Kidney tubule cell (primary cell): Measurements from ENCODE around the gene SMAP1.
"Not testable (repeated sequence)": the region's sequence is repeated elsewhere in the genome, so short reads cannot be mapped to it uniquely, and the experiment has no call there.

Source experiments
- DNase-seq: peaks from one replicate; pipeline ENCODE4 v3.0.0-alpha.2; 2018; ENCODE audit warnings: low spot score

SMAP1 gene

DNA sequence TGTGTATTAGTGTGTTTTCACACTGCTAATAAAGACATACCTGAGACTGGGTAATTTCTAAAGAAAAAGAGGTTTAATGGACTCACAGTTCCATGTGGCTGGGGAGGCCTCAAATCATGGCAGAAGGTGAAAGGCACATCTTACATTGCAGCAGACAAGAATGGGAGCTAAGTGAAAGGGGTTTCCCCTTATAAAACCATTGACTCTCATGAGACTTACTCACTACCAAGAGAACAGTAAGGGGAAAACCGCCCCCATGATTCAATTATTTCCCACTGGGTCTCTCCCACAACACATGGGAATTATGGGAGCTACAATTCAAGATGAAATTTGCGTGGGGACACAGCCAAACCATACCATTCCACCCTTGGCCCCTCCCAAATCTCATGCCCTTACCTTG is 73.1 kb downstream of the SMAP1 start:
- not testable (repeated sequence) for DNase-seq

DNA sequence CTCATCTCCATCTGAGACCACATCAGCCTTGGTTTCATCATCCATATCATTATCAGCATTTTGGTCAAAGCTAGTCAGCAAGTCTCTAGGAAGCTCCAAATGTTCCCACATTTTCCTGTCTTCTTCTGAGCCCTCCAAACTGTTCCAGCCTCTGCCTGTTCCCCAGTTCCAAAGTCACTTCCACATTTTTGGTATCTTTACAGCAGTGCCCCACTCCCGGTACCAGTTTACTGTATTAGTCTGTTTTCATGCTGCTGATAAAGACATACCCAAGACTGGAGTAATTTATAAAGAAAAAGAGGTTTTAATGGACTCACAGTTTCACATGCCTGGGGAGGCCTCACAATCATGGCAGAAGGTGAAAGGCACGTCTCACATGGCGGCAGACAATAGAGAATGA is 74.8 kb downstream of the SMAP1 start:
- DNase-seq, result not testable (repeated sequence)

DNA sequence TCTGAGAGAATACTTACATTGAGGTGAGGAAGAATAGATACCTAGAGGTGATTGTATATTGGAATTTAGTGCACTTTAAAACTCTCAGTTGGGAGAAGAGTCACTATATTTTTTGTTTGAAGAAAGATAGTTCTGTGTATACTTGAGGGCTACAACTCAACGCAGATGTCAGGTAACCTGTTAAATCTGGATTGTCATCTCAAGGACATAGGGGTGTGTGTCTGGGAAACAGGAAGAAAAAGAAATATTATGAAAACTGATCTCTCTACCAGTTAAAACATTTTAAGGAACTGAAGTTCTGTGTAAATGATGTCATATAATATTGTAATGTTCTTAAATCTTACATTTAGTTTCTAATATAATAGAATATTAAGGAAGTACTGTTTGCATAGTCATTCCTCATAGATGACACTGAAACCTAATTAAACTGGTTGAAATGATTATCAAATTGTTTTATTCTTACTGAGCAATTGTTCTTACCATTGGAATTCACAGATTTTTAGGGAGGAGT is 86.2 kb downstream of the SMAP1 start:
- no peak for DNase-seq

GRCh38 chr6:70758883-70759282 is 91.2 kb downstream of the SMAP1 start:
- DNase-seq, result no peak

DNA sequence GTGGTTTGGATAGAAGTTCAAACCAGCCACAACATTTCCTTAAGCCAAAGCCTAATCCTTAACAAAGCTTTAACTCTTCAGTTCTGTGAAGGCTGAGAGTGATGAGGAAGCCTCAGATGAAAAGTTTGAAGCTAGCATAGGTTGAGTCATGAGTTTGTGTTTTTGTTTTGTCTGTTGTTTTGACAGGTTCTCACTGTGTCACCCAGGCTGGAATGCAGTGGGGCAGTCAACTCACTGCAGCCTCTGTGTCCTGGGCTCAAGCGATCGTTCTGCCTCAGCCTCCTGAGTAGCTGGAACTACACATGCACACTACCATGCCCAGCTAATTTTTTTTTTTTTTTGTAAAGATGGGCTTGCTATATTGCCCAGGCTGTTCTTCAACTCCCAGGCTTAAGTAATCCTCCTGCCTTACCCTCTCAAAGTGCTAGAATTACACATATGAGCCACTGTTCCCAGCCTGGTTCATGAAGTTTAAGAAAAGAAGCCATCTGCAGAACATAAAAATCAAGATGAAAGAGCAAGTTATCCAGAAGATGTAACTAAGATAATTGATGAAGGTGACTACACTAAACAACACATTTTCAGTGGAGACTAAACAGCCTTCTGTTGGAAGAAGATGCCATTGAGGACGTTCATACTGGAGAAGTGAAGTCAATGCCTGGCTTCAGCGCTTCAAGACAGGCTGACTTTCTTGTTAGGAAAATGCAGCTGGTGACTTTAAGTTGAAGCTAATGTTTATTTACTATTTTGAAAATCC is 96.2 kb downstream of the SMAP1 start:
- DNase-seq, result peak; percentile 43

- peak; percentile 15 for DNase-seq
Measured at GRCh38 chr6:70764706-70765105, 97.0 kb downstream of the SMAP1 start.

GRCh38 chr6:70771351-70771750 is 103.7 kb downstream of the SMAP1 start:
- DNase-seq, result not testable (repeated sequence)

GRCh38 chr6:70779934-70780333 is 112.3 kb downstream of the SMAP1 start:
- DNase-seq, result no peak

- DNase-seq, result no peak
Measured at GRCh38 chr6:70790483-70791224, 123.0 kb downstream of the SMAP1 start.

GRCh38 chr6:70797625-70798024 is 129.9 kb downstream of the SMAP1 start:
- no peak for DNase-seq

DNA sequence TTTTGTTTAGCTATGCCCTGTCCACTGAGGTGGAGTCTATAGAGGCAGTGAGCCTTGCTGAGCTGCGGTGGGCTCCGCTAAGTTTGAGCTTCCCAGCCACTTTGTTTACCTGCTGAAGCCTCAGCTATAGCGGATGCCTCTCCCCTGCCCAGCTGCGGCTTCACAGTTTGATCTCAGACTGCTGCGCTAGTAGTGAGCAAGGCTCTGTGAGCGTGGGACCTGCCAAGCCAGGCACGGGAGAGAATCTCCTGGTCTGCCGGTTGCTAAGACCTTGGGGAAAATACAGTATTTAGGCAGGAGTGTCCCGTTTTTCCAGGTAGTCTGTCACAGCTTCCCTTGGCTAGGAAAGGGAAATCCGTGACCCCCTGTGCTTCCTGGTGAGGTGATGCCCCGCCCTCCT is 138.4 kb downstream of the SMAP1 start:
- no peak for DNase-seq

DNA sequence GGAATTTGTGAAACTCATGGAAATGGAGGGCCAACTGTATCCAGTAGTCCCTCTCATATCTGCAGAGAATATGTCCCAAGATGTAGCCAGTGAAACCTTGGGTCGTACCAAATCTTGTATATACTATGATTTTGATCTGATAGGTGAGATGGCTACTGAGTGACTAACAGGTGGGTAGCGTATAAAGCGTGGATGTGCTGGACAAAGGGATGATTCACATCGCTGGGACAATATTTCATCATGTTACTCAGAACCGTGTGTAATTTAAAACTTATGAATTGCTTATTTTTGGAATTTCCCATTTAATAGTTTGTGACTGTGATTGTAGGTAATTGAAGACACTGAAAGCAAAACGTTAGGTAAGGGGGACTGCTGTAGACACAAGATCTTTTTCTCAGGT is 144.1 kb downstream of the SMAP1 start:
- DNase-seq, result peak; percentile 23

DNA sequence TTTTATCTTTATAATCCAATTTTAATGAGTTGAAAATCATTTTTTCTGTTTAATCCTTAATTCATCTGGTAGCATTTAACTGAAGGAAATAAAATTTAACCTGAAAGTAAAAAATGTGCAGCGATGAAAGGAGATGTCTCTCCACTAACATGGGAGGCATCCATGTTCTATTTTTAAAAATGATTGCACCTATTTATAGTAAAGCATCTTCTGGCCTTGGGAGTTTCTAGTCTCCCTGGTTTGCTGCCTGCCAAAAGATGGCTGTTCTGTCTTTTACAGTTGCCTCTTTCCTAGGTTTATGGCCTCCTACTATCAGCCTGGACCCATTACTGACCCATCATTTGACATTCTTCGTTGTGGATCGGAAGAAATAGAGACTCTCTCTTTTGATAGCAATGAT is 146.2 kb downstream of the SMAP1 start:
- DNase-seq, result no peak

DNA sequence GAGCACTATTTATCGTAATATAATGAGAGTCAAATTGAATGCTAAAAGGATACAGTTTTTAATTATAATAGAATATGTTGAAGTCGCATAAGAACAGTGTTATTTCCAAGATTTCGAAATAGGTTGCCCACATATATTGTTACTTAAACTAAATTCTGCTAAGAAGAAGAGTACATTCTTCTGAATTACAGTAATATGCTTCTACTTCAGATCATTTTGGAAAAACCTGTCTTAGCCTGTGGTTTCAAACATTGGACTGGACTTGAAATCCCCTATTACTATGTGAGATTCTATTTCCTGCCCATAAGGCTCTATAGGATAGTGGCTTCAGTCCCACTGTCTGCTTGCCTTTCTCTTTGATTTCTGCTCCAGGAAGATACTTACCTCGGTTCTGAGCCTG is 152.0 kb downstream of the SMAP1 start:
- DNase-seq, result no peak

- no peak for DNase-seq
Measured at GRCh38 chr6:70820778-70821177, 153.1 kb downstream of the SMAP1 start.

- DNase-seq, result no peak
Measured at GRCh38 chr6:70821751-70822150, 154.1 kb downstream of the SMAP1 start.

GRCh38 chr6:70823651-70824050 is 156.0 kb downstream of the SMAP1 start:
- no peak for DNase-seq

DNA sequence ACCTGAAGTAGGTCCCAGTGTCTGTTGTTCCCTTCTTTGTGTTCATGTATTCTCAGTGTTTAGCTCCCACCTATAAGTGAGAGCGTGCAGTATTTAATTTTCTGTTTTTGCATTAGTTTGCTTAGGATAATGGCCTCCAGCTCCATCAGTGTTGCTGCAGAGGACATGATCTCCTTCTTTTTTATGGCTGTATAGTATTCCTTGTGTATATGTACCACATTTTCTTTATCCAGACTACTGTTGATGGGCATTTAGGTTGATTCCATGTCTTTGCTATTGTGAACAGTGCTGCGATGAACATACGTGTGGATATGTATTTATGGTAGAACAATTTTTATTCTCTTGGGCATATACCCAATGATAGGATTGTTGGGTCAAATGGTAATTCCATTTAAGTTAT is 163.7 kb downstream of the SMAP1 start:
- no peak for DNase-seq

GRCh38 chr6:70834520-70834919 is 166.8 kb downstream of the SMAP1 start:
- DNase-seq, result no peak

GRCh38 chr6:70838907-70839285 is 171.2 kb downstream of the SMAP1 start:
- DNase-seq, result no peak

DNA sequence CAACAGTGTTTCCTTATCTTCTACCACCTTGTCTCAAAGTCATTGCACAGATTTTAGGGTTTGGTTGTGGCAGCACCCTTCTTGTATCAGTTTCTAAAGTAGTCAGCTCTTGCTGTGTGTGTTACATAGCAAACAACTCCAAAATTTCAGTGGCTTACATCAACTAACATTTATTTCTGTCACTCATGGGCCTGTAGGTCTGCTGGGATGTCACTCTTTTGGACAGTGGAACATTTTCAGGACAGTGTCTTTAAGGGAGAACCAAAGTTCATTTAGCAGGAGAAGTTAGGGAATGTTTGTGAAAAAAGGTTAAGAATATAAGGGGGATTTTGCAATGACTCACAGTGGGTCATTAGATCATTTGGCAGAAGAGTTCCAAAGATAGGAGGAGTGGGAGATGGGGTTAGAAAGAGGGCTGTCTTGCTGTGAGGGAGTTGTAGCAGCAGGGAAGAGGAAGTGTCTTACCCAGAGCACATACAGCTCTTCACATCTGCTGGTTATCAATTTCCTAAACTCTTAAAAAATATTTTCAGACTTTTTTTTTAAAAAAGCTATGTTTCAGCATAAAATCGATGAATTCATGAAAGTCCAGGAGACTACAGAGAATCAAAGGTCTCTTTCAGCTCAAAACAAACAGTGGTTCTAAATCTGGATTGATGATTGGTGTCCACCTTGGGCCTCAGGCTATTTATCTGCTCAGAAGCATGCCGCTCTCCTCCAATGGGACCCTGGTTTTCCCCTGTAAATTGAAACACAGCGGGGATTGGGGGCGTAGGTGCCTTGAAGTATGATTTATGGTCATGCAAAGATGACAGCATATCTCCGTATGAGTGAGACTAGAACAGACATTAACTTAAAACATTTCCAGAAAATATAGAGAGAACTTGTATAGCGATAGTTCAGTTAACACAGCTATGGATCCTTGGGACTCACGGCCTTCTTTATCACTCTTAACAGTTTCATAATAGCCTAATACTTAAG is 171.9 kb downstream of the SMAP1 start:
- no peak for DNase-seq

GRCh38 chr6:70841112-70841511 is 173.4 kb downstream of the SMAP1 start:
- DNase-seq, result no peak
